GM18498 (cell line): ENCODE data around the gene SELENOP.
"Not testable (repeated sequence)": the region's sequence is repeated elsewhere in the genome, so short reads cannot be mapped to it uniquely, and the experiment has no call there.

Experiments
- ATAC-seq: cut with Tn5 transposase; IDR thresholded peaks from one replicate; pipeline ENCODE4 v1.9.1; 2021; ENCODE audit warnings: mild to moderate bottlenecking, moderate library complexity; ENCODE audit not compliant: unreplicated experiment

Gene SELENOP

DNA sequence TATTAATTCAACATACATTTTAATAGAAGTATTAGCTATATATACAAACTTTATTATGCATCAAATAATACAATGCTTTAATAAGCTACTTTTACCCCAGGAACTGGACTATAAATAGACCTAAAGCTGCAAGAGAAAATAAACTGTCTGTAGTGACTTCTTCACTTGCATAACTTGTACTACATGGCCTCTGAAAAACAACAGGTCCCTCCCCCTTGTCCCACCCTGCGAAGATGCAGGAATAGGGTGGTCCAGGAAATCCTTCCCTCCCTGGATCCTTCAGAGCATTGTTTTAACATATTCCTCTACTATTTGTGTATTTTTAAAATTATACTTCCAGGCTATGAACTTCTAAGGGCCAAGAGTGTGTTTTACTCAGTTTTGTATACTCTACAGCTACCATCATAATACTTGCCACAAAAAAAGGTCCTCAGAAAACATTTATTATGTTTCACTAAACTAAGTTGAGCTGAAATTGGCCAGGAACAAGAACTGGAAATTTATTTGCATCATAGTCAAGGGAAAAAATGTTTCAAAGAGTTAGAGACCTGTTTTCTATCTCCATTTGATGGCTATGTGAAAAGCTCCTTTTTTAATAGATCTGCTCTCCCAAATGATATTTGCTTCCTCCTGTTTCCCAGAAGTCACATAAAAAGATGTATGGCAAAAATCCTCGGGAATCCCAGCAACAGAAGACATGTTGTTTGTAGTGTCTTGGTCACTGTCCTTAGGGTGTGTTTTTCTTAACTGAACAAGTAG, 15.2 kb upstream of the SELENOP start:
- no peak for ATAC-seq

DNA sequence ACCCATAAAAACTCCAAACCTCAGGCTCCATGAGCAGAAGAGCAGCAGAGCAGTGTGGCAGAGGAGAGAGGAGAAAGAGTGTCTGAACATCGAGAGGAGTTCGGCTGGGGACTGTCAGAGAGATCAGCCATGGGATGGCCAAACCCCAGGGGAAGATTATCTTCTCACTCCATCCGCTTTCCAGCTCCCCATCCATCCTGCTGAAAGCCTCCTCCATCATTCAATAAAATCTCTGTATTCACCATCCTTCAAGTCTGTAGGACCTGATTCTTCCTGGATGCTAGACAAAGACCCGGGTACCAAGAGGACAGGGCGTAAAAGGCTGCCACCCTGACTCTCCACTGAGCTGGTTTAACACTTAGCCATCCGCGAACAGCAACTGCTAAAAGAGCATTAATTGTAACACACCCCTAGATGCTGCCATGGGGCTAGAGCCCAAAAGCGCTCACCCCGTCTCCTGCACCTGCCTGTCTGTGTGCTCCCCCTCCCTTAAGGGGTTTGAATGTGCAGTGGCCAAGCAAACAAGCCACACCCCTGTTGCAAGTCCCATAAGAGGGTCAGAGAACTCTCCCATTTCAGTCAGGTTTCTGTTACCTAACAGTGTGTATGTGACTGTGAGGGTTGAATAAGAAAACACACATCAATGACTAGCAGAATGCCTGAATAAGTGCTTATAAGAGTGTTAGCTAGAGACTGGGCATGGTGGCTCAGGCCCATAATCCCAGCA, 13.9 kb upstream of the SELENOP start:
- no peak for ATAC-seq

DNA sequence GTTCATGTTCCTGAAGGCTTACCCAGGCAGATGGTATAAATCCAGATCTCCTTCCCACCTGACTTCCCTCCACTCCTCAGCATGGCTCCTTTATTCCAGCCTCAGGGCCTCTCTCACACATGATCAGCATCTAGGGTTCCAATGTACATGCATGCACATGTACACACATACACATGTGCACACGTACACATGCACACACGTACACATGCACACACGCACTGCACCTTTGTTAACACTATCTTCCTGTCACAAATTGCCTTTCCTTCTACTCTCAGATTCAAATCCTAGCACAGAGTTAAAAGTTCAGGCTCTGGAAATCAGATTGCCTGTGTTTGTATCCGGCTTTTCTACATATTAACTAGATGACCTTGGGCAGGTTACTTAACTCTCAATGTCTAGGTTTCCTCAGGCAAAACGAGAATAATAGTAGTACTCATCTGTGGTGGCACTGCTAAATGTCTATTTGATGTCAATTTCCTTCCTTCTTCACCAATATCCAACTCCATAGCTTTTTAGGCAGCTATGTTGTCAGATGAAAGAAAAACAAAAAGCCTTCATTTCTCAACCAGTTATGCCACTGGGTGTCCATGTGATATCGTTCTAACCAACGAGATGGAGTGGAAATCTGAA, 12.8 kb upstream of the SELENOP start:
- ATAC-seq: no peak

DNA sequence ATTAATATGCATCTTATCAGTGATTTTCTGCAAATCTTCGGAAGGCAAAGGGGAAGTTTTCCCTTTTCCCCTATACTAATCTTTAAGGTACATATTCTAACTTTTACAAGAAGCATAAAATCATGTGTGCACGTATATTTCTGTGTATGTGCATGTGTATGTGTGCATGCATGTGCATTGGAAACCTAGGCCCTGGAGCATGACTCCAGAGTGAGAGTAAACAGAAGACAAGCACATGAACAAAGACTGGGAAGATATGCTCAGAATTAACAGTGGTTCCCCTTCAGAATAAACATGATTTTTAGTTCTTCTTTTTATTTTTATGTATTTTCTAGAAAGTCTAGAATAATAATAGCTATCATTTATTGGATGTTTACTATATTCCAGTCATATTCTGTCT, 10.9 kb upstream of the SELENOP start:
- no peak for ATAC-seq

DNA sequence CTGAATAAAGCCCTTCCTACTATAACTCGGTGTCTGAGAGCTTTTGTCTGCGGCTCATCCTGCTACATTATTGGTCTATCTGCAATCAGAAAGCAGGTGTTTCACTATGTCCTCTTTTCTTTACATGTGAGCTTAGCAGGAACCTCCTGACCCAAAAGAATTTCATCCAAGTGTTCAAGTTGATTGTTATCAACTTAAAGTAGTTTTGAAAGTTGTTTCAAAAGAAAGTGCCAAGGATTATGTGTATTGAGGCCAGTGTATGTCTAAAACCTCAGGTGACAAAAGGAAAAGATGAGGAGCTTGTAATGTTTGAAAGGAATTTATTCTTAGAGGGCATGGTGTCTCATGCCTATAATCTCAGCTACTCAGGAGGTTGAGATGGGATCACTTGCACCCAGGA, 8.1 kb upstream of the SELENOP start:
- no peak for ATAC-seq

DNA sequence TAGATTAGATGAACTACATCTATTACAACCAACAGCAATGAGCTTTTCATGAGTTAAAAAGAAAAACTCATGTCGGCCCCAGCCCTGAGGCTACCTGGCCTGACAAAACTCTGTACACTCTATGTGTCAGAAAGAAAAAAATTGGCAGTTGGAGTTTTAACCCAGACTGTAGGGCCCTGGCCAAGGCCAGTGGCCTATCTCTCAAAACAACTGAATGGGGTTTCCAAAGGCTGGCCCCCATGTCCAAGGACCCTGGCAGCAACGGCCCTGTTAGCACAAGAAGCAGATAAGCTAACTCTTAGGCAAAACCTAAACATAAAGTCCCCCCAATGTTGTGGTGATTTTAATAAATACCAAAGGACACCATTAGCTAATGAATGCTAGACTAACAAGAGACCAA, 4.9 kb upstream of the SELENOP start:
- ATAC-seq: not testable (repeated sequence)

DNA sequence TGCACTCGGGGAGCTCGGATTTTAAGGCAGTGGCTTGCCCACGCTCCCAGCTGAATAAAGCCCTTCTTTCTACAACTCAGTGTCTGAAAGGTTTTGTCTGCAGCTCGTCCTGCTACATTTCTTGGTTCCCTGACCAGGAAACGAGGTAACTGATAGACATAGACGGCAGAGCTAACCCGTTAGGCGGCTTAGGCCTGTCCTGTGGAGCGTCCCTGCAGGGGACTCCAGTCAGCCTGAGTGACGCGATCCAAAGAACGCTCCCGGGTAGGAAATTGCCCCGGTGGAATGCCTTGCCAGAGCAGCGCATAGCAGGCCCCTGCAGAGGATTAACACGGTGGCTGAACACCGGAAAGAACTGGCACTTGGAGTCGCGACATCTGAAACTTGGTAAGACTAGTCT, 1.8 kb upstream of the SELENOP start:
- ATAC-seq: no peak

DNA sequence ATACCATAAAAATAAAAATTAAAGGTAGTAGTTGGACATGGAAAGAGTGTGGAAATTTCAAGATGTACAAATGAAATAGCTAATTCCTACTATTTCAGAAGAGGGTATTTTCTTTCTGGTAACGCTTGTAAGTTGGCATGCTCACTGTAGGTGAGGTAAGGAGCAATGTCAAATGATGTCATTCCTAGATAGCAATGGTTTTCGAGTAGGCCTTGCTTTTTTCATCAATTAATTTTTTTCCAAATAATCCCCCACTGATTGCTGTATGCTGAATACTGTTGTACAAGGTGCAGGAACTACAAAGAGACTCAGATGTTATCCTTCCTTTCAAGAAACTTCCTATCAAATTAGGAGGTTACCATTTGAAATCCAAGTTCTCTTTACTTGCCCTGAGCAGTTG, 928 bp upstream of the SELENOP start:
- no peak for ATAC-seq

DNA sequence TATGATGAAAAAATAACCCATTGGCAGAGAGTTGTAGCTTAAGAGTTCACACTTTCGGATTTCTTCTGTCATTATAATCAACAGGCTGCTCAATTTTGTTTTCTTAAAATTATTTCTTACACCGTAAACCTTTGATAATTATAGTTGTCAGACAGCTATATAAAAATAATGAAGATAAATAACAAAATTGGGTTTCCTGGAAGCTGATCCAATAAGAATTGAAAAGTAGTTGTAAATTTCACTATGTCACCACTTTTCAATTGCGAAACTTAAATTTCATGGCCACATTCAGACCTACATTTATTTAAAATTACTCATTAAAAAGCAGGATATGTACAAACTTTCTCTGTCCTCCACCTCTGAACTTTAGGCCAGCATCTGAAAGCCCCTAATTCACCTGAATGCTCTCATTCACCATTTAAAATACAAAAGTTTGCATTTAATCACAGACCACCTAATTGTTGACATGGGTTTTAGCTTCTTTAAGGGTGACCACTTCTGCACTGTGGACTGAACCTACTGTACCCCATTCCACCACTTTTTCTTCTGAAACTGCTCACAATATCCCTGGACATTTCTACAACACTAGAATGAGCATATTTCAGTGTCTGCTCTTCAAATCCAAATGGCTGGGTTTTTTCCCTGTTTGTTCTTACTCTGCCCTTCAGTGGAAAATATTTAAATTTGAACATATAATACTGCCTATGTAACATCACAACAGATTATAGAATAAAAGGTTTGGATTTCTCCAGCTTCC, 680 bp downstream of the SELENOP start:
- ATAC-seq: no peak

DNA sequence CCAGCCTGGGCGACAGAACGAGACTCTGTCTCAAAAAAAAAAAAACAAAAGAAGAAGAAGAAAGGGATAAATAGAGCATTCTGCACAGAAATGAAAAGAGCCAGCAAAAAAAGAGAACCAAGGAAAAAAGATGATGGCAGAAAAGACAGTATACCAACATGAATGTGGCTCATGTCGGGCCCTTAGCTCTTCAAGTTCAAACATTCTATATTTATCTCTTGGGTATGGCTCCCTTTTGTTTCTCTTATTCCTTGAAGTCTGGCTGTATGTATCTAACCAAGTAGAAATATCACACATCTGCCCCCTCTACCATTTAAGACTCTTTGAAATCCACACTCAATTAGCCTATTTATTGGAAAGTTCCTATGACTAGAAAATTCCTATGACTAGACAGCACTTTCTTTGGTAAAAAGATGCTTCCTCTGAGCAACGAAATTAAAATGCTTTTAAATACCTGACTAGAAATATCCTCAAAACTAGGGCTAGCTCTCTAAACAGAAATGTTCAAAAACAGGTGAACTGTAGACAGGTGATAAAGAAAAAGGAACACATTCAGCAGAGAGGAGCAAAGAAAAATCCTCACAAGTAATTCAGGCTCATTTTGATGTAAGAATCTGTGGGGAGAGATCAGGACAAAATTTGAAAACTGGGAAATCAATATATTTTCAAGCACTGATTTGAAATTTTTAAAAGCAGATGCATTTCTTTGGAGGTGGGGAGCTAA, 2.6 kb downstream of the SELENOP start:
- ATAC-seq: no peak

DNA sequence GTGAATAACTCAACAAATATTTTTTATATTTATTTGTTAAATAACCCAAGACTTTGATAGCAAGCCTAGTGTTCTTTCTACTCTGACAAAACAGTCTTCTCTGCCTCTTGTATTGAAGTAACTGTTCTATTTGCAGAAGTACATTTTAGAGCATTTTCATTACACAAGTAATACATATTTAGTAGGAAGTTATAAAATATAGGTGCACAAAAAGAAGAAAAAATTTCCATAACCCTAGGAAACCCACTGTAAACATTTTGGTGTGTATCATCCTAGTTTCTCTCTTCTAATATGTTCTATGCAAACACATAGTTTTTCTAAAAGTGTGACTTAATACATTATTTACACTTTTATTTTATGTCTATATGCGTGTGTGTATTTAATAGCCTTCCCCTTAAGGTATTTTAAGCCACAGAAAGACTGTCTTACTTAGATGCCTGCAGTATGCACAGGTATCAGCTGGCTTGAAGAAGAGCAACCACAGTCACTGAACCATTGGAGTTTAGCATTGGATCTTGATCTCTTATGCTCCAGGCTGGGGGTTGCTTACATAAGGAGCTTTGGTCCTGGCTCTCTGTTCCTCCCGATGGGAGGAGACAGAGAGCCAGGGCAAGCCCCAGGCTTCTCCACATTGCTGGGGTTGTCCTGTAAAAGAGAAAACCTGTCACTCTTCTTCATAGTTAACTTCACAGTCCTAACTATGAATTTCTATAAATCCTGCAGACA, 3.8 kb downstream of the SELENOP start:
- ATAC-seq: no peak

DNA sequence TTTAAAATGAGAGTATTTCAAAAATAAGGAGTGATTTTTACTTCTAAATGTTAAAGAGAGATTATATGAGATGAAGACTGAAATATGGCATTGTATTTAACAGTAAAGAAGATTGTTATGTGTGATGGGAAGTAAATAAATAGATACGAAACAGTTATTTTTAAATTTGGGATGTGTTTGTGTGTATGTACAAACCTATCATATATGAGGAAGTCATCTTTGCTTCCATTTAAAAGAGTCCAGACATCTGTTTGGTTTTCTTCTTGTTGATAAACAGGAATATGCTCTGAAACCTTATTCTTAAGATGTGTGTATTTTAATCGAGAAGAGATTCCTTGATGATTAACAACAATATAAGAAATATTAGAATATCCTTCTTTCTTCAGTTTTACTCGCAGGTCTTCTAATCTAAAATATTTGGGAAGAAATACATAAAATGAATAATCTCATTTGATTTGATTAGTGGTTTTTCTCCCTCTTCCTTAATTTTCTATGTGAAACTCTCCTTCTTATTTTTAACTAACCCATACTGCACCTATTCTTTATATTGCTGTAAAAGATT, 4.9 kb downstream of the SELENOP start:
- no peak for ATAC-seq

DNA sequence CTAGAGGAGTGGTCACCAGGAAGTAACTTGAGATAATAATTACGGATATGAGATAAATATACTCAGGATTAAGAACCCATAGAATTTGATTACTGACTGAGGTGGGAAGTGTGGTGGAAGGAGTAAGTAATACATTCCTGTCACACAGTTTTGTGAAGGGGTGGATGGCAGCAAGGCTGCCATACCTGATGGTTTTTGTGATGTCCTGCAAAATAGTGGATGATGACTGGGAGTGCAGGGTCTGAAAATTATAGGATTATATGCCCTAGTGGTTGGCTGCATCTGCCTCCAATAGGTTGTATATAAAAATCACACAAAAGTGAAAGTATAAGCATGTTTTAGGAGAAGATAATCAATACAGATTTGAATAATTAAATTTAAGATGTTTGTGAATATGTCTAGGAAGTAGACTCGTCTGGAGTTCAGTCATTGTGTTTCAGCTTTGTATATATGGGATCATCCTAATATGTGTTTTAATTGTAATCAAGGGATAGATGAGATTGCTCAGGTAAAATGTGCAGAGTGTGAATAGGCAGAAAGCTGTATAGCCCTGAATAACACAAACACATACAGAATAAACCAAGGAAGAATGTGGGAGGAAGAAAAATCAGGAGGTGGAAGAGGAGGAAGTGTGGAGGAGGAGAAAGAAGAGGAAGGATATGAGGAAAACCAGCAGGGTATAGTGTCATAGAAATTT, 5.5 kb downstream of the SELENOP start:
- ATAC-seq: no peak

DNA sequence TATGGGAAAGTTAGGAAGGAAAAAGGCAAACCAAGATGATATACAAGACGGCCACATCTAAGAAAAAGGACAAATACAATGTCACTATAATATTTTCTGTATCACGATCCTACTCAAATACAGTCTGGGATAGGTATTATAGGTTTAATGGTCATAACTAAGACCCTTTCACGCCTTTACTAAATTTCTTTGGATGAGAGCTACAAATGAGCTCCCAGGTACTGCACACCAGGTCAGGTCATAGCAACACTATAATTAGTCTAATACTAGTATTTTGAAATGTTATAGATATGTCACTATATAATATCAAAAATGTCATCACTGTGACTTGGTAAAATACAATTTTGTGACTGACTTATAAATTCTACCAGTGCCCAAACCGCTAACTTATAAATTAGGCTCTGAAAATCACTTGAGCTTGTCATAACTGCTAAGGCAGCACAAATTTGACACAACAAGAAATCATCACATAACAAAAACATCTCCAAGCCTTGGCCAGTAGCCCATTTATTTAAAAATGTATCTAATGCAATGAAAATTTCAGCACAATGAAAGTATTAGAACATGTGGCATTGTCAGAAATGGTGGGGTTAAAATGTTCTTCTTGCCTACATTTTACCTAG, 6.9 kb downstream of the SELENOP start:
- ATAC-seq: no peak

DNA sequence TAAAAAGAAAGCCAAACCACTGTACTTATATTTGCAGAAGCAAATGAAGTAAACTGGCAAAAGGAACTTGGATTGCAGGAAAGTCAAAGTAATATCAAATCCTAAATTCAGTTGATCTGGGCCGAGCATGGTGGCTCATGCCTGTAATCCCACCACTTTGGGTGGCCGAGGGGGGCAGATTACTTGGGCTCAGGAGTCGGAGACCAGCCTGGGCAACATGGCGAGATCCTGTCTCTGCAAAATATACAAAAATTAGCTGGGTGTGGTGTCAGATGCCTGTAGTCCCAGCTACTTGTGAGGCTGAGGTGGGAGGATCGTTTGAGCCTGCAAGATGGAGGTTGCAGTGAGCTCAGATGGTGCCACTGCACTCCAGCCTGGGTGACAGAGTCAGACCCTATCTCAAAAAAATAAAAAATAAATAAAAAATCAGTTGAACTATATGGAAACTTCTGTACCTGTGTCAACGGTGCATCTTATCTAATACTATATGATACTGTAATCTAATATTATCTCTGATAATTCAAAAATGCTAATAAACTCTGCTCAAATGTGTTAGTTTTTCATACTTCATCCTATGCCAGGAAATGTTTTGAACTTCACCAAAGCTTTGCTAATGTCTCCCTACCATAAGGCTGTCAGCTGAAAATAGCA, 10.1 kb downstream of the SELENOP start:
- ATAC-seq: no peak

DNA sequence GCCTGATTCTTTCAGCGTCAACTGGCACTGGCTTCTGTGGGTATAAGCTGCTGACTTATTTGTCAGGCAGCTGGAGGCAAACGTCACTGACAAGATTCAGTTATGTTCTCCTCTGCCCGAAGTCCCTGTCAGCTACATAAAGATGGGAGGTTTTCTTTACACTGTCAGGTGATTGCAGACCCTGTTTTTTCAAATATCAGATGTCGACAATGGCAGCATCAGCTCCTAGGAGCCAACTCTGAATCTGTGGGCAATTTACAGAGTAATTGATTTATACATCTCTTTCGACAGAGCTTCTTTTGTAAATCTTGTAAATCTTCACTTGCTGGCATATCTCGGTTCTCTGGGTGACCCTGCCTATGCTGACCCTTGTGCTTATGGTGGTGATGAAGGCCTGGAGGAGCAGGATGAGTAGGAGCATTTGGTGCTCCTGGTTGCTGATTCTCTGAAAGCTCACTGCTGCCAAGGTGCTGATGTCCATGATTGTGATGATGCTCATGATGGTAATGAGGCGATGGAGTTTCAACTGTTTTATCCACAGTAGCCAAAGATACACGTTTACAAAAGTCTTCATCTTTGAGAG, 10.9 kb downstream of the SELENOP start:
- no peak for ATAC-seq

DNA sequence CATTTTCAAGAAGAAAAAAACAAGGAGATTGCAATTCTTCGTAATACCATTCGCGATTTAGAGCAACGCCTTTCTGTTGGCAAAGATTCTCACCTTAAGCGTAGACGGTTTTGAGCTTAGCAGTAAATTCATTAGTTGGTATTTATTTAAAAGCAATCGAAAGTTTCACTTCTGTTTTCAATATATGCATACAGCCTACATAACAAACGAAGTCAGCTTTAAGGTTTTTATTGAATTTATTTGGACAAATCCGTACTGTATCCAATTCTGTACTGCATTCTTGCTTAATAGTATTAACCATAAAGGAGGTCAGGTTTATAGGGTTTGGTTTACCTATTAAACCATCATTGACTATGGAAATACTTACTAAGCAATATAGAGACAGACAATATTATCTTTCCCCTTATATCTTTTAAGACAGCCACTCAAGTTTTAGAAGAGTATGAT, 12.0 kb downstream of the SELENOP start:
- ATAC-seq: no peak

DNA sequence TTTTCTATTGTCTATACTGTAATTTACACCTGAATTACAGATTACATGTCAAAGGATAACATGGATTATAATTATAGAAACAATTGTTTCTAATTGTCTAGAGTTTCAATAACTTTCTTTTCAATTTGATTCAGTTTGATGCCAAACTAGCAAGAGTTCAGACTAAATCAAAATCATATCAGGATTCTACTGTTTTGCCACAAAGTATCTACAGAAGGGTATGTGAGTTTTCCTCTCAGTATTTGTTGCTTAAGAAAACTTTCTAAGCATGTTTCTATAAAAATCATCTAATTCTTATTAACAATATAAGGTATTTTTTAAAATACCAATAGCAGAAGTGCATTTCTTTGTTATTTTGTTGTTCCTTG, 12.5 kb downstream of the SELENOP start:
- no peak for ATAC-seq
